Inferior parietal cortex (tissue), 1 donor: ENCODE measurements around the gene NUDT21.
"Not testable (repeated sequence)": the region's sequence is repeated elsewhere in the genome, so short reads cannot be mapped to it uniquely, and the experiment has no call there.

Experiments
- DNase-seq: peaks from one replicate; pipeline ENCODE4 v3.0.0-alpha.2; 2016; ENCODE audit errors: extremely low spot score

Gene NUDT21

GRCh38 chr16:56419740-56420548 is 31.2 kb downstream of the NUDT21 start:
- no peak for DNase-seq

- DNase-seq: no peak
These were observed 34.0 kb downstream of the NUDT21 start for GRCh38 chr16:56417138-56417537.

- no peak for DNase-seq
These were observed 35.3 kb downstream of the NUDT21 start for GRCh38 chr16:56415875-56416274.

GRCh38 chr16:56414366-56414765 is 36.8 kb downstream of the NUDT21 start:
- no peak for DNase-seq

- no peak for DNase-seq
These were observed 37.8 kb downstream of the NUDT21 start for GRCh38 chr16:56413381-56413780.

- DNase-seq: no peak
These were observed 39.5 kb downstream of the NUDT21 start for GRCh38 chr16:56411624-56412023.

- DNase-seq: no peak
These were observed 40.0 kb downstream of the NUDT21 start for GRCh38 chr16:56411123-56411522.

GRCh38 chr16:56409195-56409594 is 41.9 kb downstream of the NUDT21 start:
- no peak for DNase-seq

GRCh38 chr16:56408379-56409098 is 42.6 kb downstream of the NUDT21 start:
- DNase-seq: no peak

- DNase-seq: no peak
These were observed 45.0 kb downstream of the NUDT21 start for GRCh38 chr16:56405977-56406672.

GRCh38 chr16:56401482-56401881 is 49.6 kb downstream of the NUDT21 start:
- no peak for DNase-seq

GRCh38 chr16:56400458-56400857 is 50.7 kb downstream of the NUDT21 start:
- DNase-seq: no peak

- DNase-seq: no peak
These were observed 51.6 kb downstream of the NUDT21 start for GRCh38 chr16:56399486-56399885.

- no peak for DNase-seq
These were observed 52.1 kb downstream of the NUDT21 start for GRCh38 chr16:56399047-56399446.

GRCh38 chr16:56396724-56397123 is 54.4 kb downstream of the NUDT21 start:
- DNase-seq: not testable (repeated sequence)

GRCh38 chr16:56389554-56389953 is 61.6 kb downstream of the NUDT21 start:
- no peak for DNase-seq

GRCh38 chr16:56388209-56388608 is 62.9 kb downstream of the NUDT21 start:
- DNase-seq: no peak

GRCh38 chr16:56387396-56387795 is 63.7 kb downstream of the NUDT21 start:
- DNase-seq: no peak

GRCh38 chr16:56384074-56384721 is 66.9 kb downstream of the NUDT21 start:
- no peak for DNase-seq

- no peak for DNase-seq
These were observed 68.2 kb downstream of the NUDT21 start for GRCh38 chr16:56382901-56383355.

GRCh38 chr16:56382459-56382858 is 68.7 kb downstream of the NUDT21 start:
- DNase-seq: no peak
